GM20431 (cell line): ENCODE data around the gene CAND2.
"Not testable (repeated sequence)": the region's sequence is repeated elsewhere in the genome, so short reads cannot be mapped to it uniquely, and the experiment has no call there.

ENCODE experiments used
- in situ Hi-C: fragments of 300-500 bp; cut with MseI, MboI; formaldehyde crosslinking; loops from one replicate; pipeline ENCODE4 v1.15.0; 2020; ENCODE audit warnings: low sequenced_read_pairs; ENCODE audit not compliant: unreplicated experiment

The CAND2 gene

DNA sequence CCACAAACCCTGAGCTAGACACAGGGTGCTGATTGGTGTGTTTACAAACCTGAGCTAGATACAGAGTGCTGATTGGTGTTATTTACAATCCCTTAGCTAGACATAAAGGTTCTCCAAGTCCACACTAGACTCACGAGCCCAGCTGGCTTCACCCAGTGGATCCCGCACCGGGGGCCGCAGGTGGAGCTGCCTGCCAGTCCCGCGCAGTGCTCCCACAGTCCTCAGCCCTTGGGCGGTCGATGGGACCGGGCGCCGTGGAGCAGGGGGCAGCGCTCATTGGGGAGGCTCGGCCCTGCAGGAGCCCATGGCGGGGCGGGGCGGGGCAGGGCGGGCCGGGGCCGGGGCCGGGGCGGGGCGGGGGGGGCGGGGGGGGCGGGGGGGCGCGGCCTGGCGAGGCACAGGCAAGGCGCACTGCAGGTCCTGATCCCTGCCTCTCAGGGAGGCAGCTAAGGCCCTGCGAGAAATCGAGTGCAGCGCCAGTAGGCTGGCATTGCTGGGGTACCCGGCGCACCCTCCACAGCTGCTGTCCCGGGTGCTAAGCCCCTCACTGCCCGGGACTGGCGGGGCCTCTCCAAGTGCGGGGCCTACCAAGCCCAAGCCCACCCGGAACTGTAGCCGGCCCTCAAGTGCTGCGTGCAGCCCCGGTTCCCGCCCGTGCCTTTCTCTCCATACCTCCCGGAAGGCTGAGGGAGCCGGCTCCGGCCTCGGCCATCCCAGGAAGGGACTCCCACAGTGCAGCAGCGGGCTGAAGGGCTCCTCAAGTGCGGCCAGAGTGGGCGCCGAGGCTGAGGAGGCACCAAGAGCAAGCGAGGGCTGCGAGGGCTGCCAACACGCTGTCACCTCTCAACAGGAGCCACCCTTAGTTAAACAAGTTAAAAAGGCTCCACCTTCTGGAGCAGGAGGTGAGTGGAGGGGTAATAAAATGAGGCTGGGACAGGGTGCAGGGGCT is 27.6 kb upstream of the CAND2 start:
- in situ Hi-C loops, result no loop called here

DNA sequence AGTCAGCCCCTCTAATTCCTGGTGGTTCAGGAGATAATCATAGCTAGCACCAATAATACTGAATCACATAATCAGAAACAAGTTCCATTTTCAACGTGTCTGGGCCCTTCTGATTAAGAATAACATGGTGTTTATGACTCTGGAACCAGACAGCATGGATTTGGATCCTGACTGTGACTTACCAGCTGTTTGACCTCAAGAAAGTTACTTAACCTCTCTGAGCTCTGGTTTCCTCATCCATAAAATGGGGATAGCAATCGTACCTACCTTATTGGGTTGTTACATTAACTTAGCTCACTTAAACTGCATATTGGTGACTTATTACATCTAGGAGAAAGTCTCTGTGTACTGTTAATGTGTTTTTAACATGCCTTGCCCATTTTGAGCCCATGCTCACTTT is 26.7 kb upstream of the CAND2 start:
- in situ Hi-C loops, result no loop called here

DNA sequence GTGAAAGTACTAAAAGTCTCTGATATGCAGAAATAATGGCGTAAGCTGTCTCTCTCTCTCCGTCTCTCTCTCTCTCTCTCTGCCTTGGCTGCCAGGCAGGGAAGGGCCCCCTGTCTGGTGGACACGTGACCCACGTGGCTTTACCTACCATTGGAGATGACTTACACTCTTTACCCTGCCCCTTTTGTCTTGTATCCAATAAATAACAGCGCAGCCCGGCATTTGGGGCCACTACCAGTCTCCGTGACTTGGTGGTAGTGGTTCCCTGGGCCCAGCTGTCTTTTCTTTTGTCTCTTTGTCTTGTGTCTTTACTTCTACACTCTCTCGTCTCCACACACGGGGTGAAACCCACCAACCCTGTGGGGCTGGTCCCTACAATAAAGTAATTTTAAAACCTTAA is 25.2 kb upstream of the CAND2 start:
- in situ Hi-C loops, result no loop called here

DNA sequence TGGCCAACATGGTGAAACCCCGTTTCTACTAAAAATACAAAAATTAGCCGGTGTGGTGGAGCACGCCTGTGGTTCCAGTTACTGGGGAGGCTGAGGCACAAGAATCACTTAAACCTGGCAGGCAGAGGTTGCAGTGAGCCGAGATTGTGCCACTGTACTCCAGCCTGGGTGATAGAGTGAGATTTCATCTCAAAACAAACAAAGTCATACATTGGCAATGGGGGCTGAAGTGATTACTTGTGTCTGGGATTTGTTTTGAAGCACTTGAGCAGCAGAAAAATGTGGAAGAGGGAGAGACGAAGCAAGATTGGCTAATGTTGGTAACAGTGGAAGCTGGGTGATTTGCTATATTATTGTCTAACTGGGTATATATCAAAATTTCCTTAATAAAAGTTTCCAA is 24.0 kb upstream of the CAND2 start:
- in situ Hi-C loops, result no loop called here

DNA sequence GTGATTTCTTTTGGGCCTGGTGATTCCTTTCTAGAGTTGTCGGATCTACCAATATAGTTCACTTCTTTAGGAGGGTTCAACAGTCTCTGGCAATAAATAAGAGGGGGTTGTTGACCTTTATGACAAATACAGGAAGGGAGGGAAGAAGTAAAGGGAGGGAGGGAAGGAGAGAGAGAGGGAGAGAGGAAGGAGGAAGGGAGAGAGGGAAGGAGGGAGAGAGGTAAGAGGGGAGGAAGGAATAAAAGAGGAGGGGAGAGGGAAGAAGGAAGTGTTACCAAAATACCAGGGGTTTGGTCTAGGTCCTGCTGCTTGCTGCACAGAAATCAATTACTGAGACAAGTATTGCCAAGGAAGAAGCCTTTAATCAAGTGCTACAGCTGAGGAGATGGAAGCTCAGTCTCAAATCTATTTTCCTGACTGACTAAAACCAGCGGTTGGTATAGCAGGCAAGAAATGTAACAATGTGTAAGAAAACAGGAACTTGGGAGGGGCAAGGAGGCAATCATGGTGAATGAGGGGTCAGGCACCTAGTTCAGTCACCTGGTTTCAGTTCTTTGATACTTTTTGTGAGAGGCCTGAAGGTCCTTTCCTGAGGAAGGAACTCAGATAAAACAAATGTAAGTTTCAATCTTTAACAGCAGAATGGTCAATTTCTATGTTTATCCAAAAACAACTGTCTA is 23.3 kb upstream of the CAND2 start:
- in situ Hi-C loops, result no loop called here

DNA sequence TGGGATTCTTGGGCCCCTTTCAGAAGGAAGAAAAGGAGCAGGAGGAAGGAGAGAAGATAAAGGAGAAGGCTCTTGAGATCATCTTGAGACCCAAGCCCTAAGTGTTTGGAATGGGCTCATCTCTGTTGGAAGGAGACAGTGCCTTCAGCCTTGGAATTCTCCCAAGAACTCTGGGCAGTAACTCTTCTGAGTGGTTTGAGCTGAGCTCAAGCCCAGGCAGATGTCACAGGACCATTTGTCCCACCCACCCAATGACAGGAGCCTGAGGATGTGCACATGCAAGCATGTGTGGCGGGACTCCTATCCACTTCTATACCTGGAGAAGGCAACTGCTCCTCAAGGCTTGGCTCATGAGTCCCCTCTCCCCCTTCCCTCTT is 22.8 kb upstream of the CAND2 start:
- in situ Hi-C loops, result no loop called here

DNA sequence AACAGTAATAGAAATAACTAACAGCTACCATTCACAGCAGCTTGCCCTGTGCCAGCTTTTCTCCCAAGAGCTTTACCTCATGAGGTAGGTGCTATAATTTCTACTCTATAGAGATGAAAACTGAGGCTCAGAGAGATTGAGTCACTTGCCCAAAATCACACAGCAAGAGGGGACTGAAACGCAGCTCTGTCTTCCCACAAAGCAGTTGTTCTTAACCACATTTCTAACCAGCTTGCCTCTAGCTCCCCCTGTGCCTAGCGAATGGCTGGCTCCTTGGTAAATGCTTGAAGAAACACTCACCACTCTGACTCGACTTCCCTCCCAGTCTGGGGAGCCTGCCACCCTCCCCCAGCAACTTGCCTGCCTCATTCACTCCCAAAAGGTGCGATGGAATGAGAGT is 21.9 kb upstream of the CAND2 start:
- in situ Hi-C loops, result no loop called here

DNA sequence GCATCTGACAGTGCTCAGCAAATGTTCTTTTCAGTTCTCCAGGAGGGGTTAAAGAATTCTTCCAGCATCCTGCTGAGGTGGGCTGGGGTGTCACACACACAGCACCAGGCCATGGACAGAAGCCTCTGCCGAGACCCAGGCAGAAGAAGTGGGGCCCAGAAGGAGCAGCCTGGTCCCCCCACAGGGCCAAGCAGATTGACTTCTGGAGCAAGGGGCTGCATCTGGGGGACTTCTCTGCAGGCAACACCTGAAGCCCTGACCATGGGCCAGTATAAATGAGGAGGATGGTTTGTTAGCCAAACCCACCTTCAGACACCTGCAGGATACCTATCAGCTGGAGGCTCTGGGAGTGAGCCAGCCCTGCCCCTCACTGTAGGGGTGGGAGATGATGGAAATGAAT is 21.3 kb upstream of the CAND2 start:
- in situ Hi-C loops, result no loop called here

DNA sequence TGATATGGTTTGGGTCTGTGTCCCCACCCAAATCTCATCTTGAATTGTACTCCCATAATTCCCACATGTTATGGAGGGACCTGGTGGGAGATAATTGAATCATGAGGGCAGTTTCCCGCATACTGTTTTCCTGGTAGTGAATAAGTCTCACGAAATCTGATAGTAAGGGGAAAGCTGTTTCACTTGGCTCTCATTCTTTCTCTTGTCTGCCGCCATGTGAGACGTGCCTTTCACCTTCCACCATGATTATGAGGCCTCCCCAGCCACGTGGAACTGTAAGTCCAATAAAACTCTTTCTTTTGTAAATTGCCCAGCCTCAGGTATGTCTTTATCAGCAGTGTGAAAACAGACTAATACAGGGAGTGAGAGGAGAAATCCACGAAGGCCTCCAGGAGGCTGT is 20.5 kb upstream of the CAND2 start:
- in situ Hi-C loops, result not testable (repeated sequence)

DNA sequence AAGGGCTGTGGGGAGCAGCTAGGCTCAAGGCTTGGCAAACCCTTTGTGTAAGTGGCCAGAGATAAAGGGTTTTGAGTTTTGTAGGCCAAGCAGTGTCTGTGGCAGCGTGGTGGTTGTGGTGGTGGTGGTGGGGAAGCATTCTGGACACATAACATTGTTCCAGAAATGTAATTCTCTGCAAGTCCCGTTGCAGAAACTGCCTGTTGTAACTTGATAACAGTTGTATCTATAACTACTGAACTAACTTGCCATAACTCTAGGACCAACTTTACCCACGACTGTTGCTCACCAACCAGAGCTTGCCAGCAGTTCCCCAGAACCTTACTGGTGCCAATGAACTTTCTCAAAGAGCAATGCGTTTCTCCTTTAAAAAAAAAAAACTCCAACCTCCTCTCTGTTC is 19.3 kb upstream of the CAND2 start:
- in situ Hi-C loops, result no loop called here

DNA sequence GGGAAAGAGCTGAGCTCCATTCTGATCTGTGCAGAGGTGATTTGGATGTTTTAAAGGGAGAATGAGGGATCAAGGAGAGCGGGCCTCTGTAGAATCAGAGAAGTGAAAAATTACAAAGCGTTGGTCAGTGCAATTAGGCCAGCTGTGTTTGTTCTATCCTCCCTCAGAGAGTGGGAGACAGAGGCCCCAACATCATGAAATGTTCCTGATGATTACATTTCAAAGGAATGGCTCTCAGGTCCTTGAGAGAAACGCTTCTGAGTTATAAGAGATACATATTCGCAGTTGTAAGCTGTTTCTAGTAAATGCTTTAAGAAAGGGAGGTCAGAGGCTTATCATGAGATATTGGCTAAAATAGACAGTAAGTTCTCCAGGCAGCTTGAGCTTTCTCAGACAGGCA is 15.7 kb upstream of the CAND2 start:
- in situ Hi-C loops, result no loop called here

DNA sequence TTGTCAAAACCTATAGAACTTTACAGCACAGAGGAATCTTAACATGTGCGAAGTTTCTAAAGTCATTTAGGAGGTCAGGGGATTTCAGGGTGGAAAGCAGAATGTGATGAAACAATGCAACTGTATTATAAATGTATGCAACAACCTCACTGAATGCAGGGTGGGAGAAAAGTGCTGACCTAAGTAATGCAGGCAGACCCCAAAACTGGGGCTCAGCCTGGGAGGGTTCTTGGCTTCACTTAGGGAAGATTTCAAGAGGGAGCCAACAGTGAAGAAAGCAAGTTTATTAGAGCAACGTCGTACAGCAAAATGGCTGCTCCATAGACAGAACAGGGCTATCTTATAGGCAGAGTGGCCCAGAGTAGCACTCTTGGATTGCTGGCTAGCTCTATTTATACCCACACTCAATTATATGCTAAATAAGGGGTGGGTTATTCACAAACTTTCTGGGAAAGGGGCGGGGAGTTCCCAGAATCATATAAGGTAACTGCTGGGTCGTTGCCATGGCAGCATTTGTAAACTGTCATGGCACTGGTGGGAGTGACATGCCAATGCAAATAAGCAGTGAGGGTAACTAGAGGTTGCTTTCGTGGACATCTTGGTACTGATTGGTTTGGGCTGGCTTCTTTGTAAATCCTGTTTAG is 14.2 kb upstream of the CAND2 start:
- in situ Hi-C loops, result no loop called here

DNA sequence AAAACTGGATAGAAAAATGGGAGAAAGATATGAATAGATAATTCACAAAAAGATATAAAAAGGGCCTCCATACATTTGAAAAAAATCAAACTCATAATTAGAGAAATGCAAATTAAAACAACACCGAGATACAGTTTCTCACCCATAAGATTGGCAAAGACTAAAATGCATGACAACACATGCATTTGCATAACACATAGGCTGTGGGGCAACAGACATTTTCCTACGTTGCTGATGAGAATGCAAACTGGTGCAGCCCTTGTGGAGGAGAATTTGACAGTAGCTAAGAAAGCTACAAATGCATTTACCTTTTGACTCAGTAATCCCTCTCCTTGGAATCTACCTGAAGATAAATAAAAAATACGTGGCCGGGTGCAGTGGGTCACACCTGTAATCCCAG is 11.4 kb upstream of the CAND2 start:
- in situ Hi-C loops, result no loop called here

DNA sequence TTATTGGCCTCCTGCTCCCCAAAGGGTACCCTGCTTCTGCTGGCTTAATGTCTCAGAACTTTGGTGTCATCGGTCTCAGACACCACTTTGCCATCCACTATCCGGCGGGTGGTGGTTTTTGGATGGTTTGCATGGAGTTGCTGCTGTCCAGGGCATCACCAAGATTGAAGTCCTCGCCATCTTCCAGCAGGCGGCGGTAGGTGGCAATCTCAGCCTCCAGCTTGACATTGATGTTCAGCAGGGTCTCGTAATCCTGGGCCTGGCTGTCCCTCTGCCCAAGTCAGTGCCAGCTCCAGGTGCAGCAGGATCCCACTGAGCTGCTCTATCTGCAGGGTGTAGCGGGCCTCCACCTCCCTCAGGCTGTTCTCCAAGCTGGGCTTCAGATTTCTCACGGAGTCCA is 9.1 kb upstream of the CAND2 start:
- in situ Hi-C loops, result not testable (repeated sequence)

DNA sequence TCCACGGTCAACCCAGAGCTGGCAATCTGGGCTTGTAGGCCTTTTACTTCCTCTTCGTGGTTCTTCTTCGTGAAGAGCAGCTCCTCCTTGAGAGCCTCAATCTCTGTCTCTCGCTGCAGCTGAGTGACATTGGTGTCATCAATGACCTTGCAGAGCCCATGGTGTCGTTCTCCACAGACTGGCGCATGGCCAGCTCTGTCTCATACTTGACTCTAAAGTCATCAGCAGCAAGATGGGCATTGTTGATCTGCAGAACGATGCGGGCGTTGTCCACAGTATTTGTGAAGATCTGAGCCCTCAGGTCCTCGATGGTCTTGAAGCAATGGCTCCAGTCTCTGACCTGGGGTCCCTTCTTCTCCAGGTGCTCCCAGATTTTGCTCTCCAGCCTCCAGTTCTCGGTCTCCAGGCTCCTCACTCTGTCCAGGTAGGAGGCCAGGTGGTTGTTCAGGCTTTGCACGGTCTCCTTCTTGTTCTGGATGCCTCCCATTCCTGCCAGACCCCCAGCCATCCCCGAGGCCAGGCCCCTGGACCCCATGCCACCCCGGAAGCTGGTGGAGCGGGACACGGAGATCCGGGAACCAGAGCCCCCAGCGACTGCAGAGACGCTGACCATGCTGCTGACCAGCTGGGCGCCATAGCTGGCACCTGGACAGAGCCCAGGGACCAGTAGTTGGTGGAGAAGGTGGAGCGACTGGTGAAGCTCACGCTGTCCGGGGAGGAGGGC is 8.4 kb upstream of the CAND2 start:
- in situ Hi-C loops, result not testable (repeated sequence)

DNA sequence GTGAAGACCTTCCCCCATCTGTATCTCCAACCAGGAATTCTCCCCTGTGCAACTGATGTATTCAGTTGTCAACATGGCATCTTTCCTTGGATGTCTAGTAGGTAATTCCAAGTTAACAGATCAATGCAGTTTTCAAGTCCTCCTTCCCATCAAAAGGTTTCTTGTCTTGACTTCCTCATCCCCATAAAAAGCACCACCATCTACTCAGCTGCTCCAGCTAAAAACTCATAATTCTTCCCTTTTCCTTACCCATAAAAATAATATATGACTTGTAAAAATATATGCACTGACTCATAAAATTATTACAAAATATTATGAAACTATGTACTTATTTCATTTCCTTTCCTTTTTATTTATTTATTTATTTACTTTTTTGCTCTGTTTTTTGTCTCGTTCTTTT is 5.0 kb upstream of the CAND2 start:
- in situ Hi-C loops, result no loop called here

DNA sequence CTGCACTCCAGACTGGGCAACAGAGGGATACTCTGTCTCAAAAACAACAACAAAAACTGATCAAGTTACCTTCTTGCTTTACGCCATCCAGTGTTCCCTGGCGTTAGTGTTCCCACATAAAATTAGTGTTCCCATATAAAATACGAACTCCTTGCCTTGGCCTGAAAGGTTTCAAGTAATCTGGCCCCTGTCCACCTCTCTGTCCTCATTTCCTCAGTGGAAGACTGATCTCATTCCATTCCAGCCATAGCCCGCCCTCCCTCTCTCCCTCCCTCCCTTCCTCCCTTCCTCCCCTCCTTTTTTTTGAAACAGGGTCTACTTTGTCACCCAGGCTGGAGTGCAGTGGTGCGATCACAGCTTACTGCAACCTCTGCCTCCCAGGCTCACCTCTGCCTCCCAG is 2.8 kb upstream of the CAND2 start:
- in situ Hi-C loops, result no loop called here

DNA sequence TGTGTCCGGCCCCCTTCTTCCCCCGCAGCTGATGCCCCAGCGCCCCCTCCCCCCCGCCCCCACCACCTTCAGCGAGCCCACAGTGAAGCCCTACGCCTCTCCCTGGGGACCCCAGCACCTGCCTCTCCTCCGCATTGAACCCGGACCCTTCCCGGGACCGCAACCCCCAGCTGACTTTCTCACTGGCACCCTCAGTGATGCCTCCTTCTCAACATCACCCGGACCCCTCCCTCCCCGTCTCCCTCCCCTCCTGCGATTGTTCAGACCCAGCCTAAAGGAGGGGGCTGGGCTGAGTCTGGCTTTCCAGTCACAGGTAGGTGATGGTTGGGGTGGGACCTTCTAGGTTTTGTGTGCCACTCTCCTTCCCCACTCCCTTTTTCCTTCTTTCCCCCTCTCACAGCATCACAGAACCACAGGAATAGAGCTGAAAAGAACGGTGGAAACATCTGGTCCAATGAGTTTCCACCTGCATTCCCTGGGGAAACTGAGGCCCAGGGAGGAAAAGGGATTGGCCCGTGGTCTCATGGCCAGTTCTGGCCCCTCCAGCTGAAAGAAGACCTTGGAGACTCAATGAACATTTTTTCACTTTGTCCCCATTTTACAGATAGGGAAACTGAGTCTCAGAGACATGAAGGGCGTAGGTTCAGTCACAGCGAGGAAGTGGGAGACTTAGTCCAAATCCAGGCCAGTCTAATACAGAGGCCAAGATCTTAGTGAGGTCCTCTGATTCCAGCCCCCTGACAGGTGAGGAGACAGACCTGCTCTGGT is 828 bp downstream of the CAND2 start:
- in situ Hi-C loops, result no loop called here

DNA sequence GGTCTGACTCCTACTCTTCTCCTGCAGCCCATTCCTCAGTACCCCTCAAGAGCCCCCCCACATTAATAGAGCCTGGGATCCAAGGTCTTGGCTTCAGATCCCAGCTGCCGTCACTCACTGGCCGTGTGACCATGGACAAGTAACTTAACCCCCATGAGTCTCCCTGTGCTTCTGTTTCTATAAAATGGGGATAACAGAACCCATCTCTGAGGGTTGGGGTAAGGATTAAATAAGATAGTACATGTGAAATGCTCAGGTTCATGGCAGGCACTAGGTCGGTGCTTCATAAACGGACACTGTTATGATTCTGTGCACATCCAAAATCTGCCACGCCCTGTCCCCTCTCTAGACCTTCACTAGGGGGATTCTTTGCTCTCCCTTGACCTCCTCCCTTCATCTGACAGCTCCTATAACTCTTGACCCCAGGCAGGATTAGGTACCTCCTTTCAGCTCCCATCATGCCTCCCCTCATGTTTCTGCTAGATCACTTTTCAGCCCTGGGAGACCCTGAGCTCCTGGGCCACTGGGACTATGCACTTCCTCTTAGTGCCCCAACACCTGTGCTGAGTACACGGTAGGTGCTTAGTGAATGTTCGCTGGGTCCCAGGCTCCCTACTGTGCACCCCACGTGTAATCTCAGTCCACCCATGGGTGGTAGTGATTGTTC is 1.5 kb downstream of the CAND2 start:
- in situ Hi-C loops, result no loop called here
